Measurements from ENCODE around the gene DIS3L2.
"Not testable (repeated sequence)": the region's sequence is repeated elsewhere in the genome, so short reads cannot be mapped to it uniquely, and the experiment has no call there.

DIS3L2 gene

DNA sequence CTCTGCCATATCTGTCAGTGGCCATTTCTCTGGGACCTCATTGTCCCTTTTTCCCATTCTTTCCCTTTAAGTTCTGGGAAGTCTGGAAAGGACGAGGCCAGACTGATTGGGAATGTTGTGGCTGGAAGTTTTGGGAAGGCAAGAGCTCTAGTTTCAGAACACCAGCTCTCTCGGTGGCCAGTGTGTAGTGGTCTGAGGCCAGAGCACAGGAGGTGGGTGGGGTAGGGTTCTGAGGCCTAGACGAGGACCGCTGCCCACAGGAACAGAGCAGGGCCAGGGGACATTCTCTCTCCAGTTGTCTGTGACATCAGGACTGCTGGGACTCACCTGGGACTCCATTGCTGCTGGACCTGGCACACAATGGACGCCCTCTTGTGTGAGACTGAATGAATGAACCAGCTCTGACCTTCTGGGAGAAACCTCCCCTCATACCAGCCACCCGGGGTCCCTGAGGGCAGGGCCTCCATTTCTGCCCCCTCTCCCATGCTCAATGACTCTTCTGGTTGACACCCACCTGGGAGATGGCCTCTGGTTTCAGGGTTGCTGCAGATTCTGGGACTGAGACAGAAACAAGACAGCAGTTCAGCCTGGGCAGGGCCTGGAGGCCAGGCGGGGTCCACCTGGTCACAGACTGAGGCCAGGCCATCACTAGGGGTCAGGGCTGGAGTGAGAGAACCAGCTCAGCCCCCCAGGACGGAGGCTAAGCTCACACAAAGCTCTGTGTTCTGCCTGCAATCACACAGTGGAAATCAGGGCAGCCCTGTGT, 26.9 kb upstream of the DIS3L2 start:
- Mint-ChIP-seq H3K4me3 (no peak overlapping the region), H3K27me3 (peaks cover 14 to 17% of the 10 kb centered on the region in 2 donors), H3K27ac (no peak overlapping the region), H3K36me3 (no peaks in the 10 kb centered on the region), H3K4me1 (peaks cover 10 to 11% of the 10 kb centered on the region in 2 donors), H3K9me3 (no peaks in the 10 kb centered on the region)
- DNase-seq (no peak), ATAC-seq (replicated peaks) (no peak)

DNA sequence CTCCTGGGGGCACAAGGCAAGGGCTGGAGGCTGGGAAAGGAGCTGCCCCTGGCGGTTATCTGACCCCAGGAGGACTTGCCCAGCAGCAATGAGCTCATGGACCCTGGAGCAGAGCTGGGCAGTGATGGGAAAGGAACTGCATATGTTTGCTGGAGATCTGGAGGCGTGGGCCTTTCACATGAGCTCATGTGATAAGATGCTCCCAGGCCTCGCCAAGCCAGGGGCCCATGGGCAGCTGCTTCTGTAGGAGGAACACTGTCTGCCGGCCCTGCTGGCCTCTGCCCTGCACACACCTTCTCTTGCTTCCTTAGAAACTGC, 26.3 kb upstream of the DIS3L2 start:
- no peak for DNase-seq
- no peak overlapping the region for H3K4me3 Mint-ChIP-seq
- peaks cover 10 to 11% of the 10 kb centered on the region in 2 donors for H3K4me1 Mint-ChIP-seq
- no peaks in the 10 kb centered on the region for H3K9me3 Mint-ChIP-seq
- peaks cover 9 to 17% of the 10 kb centered on the region in 2 donors for H3K27me3 Mint-ChIP-seq
- no peak overlapping the region for H3K27ac Mint-ChIP-seq
- no peaks in the 10 kb centered on the region for H3K36me3 Mint-ChIP-seq
- no peak for ATAC-seq (replicated peaks)

DNA sequence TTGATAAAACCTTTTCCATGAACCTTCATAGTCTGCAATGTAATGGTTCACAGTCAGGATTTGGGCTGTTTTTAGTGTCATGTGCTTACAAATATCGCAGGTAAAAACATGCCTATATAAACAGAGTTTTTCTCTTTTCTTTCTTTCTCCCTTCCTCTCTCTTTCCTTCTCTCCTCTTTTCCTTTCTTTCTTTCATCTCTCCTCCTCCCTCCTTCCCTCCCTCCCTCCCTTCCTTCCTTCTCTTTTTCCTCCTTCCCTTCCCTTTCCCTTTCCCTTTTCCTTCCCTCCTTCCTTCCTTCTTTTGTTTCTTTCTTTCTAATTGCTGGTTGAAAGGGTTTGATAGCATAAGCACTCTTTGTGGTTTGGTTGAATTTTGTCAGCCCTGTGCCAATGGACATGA, 25.7 kb upstream of the DIS3L2 start:
- DNase-seq (no peak), ATAC-seq (replicated peaks) (no peak)
- no peak overlapping the region for H3K27ac Mint-ChIP-seq
- H3K4me1 Mint-ChIP-seq: peaks cover 10 to 11% of the 10 kb centered on the region in 2 donors
- H3K4me3 Mint-ChIP-seq: no peak overlapping the region
- H3K36me3 Mint-ChIP-seq: no peaks in the 10 kb centered on the region
- no peaks in the 10 kb centered on the region for H3K9me3 Mint-ChIP-seq
- peaks cover 8 to 13% of the 10 kb centered on the region in 2 donors for H3K27me3 Mint-ChIP-seq

DNA sequence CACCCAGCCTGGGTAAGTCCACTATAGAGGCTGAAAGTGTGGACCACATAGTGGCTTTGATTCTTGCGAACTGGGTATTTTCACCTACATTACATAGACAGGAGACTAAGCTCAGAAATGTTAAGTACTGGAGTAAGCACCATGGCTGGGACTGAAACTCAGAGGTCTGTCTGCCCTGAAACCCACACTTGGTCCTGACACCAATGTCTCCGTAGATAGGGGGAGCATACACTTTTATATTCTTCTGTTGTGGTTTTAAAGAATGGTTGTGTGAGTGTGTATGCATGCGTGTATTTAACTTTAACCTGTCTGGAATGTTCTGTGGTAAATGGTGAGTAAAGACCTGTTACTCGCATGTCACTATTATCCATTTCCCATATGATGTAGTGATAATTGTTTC, 25.0 kb upstream of the DIS3L2 start:
- Mint-ChIP-seq H3K4me1 (peaks cover 10 to 11% of the 10 kb centered on the region in 2 donors), H3K27me3 (peaks cover 8 to 9% of the 10 kb centered on the region in 2 donors), H3K4me3 (no peak overlapping the region), H3K27ac (no peak overlapping the region), H3K9me3 (no peaks in the 10 kb centered on the region), H3K36me3 (no peaks in the 10 kb centered on the region)
- no peak for ATAC-seq (replicated peaks)
- no peak for DNase-seq

DNA sequence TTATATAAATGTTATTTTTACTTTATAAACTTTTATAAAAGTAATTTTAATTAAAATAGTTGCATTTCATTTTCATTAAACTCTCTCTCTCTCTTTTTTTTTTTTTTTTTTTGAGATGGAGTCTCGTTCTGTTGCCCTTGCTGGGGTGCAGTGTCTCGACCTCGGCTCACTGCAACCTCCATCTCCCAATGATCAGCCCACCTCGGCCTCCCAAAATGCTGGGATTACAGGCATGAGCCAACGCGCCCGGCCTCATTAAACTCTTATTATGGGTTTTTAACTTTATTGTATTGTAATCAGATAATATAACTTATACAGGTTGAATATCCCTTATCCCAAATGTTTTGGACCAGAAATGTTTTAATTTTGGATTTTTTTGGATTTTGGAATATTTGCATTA, 24.5 kb upstream of the DIS3L2 start:
- peaks cover 10 to 11% of the 10 kb centered on the region in 2 donors for H3K4me1 Mint-ChIP-seq
- ATAC-seq (replicated peaks) (no peak), DNase-seq (no peak)
- H3K36me3 Mint-ChIP-seq: no peaks in the 10 kb centered on the region
- H3K4me3 Mint-ChIP-seq: no peak overlapping the region
- no peak overlapping the region for H3K27ac Mint-ChIP-seq
- H3K27me3 Mint-ChIP-seq: peaks cover 8 to 9% of the 10 kb centered on the region in 2 donors
- no peaks in the 10 kb centered on the region for H3K9me3 Mint-ChIP-seq

DNA sequence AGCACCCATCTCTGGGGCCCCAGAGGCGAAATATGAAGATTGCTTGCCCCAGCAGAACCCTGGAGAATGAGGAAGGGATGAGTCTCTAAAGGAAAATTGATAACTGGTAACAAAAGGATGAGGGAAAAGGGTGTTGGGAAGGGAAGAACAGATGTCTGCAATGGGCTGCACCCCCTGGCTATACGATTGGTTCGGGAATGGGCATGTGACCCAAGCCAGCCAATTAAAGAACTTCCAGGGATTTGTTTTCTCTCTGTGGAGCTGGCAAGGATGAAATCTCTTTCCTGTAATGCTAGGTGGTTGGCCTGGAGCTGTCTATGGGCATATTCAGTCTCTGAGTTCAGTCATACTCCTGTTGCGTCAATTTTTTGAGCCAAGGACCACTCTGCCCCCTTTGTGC, 22.5 kb upstream of the DIS3L2 start:
- Mint-ChIP-seq H3K4me3 (no peak overlapping the region), H3K27me3 (peaks cover 3 to 5% of the 10 kb centered on the region in 2 donors), H3K27ac (no peak overlapping the region), H3K36me3 (no peaks in the 10 kb centered on the region), H3K4me1 (peaks cover 5 to 6% of the 10 kb centered on the region in 2 donors), H3K9me3 (no peaks in the 10 kb centered on the region)
- DNase-seq (no peak), ATAC-seq (replicated peaks) (no peak)

DNA sequence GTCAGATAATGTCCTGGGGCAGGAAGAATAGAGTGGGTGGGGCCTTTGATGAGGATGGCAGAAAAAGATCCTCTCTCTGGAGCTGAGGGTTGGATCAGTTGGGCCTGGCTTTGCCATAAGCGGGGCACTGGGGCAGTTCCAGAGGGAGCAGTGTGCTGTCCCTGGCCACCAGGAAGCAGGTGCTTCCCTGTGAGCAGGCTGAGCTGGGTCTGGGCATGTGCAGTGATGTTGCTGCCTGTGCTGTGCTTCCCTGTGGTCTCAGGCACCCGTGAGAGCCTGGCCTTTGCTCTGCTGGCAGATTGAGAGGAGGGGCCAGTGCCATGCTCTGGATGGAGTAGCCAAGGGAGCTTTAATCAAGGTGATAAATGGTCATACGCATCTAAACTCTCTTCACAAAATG, 20.7 kb upstream of the DIS3L2 start:
- Mint-ChIP-seq H3K27ac (no peak overlapping the region), H3K36me3 (no peaks in the 10 kb centered on the region), H3K9me3 (no peaks in the 10 kb centered on the region), H3K4me1 (no peaks in the 10 kb centered on the region), H3K27me3 (peaks cover 0 to 4% of the 10 kb centered on the region in 2 donors), H3K4me3 (no peak overlapping the region)
- ATAC-seq (replicated peaks) (no peak), DNase-seq (no peak)

DNA sequence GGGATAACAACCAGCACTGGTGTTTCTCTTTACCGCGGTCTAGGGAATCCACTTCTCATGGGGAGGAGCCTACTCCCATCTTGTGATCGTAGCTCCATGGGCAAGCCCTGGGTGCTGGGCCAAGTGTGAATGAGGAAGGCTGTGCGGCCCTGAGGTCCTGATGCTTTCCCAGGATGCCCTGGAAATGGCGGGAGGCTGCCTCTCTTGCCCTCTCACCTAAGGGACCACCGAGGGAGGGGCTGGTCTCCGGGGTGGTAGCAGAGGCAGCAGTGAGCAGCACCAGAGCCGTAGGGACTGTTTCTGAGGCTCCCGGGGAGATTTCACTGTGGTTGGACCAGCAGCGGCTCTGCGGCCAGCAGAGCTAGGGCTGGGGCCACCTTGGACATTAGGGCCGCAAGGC, 19.8 kb upstream of the DIS3L2 start:
- DNase-seq (no peak), ATAC-seq (replicated peaks) (no peak)
- Mint-ChIP-seq H3K9me3 (no peaks in the 10 kb centered on the region), H3K4me1 (no peaks in the 10 kb centered on the region), H3K36me3 (no peaks in the 10 kb centered on the region), H3K27me3 (peaks cover 0 to 4% of the 10 kb centered on the region in 2 donors), H3K27ac (no peak overlapping the region), H3K4me3 (no peak overlapping the region)

DNA sequence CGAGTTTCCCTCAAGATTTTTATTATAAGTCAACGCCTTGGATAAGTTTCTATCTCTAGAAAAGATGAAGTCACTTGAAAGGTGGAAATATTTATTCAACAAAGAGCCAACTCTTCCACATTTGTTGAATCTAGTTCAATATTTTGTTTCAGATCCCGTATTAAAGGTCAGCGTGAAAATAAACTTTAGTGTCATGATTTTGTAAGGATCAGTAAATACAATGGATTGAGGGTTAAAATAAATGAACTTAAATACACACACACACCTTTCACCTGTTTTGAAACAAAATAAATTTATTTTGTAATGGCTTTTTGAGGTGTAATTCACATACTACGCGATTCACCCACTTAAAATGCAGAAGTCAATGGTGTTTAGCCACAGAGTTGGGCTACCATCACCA, 19.3 kb upstream of the DIS3L2 start:
- no peak overlapping the region for H3K4me3 Mint-ChIP-seq
- no peak overlapping the region for H3K27ac Mint-ChIP-seq
- no peaks in the 10 kb centered on the region for H3K9me3 Mint-ChIP-seq
- peaks cover 0 to 4% of the 10 kb centered on the region in 2 donors for H3K27me3 Mint-ChIP-seq
- no peaks in the 10 kb centered on the region for H3K4me1 Mint-ChIP-seq
- ATAC-seq (replicated peaks): no peak
- DNase-seq: no peak
- H3K36me3 Mint-ChIP-seq: no peaks in the 10 kb centered on the region

DNA sequence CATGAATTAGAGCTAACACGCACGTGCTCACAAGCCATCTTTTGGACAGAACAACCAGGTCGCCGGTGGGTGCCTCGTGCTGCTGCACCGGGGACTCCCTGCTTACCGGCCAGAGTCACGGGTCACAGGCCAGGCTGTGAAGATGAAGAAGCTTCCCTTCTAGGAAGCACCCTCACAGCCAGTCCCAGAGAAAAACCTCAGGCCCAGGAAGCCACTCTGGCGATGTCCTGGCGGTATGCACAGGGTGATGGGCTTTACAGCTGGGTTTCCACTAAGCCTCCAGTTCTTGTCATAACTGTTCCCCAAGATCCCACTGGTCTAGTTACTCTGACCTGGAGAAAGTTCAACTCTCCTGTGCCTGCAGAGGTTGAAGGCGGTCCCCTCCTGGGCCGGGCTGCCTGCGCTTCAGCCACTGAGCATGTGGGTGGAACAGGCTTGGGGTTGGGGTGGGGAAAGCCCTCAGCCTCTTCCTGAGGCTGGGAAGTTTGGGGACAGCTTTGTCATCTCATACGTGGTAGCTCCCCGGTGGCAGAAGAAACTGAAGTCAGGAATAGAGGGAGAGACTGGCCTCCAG, 15.2 kb upstream of the DIS3L2 start:
- DNase-seq (no peak), ATAC-seq (replicated peaks) (no peak)
- Mint-ChIP-seq H3K4me1 (no peaks in the 10 kb centered on the region), H3K36me3 (no peaks in the 10 kb centered on the region), H3K27ac (no peak overlapping the region), H3K27me3 (peaks cover 4 to 5% of the 10 kb centered on the region in 2 donors), H3K9me3 (no peaks in the 10 kb centered on the region), H3K4me3 (no peak overlapping the region)

DNA sequence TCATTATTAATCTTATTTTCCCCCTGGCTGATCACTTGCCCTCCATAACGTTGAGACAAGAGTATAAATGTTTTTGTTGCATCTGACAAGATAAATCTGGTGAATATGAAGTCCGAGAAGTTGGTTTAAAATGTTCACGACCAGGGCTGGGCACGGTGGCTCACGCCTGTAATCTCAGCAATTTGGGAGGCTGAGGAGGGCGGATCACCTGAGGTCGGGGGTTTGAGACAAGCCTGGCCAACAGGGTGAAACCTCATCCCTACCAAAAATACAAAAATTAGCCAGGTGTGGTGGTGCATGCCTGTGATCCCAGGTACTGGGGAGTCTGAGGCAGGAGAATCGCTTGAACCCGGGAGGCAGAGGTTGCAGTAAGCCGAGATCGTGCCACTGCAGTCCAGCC, 14.4 kb upstream of the DIS3L2 start:
- H3K9me3 Mint-ChIP-seq; H3K4me3 Mint-ChIP-seq; ATAC-seq (replicated peaks); H3K36me3 Mint-ChIP-seq; DNase-seq; H3K4me1 Mint-ChIP-seq; H3K27ac Mint-ChIP-seq; H3K27me3 Mint-ChIP-seq: not testable (repeated sequence)

DNA sequence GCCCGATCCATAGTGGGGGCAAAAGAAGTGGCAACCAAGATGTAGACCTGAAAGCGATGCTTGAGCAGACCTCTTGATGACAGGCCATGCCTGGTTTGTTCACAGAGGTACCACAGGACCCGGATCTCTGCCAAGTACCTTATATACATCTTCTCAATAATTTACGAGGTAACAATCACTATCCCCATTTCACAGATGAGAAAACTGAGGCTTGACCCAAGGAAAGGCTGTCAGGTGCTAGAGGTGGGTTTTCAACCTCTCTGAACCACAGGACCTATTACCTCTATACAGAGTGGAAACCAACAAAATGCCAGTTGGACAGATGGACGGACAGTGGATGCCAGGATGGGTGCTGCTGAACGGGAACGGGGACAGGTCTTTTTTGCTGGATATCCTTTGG, 13.8 kb upstream of the DIS3L2 start:
- Mint-ChIP-seq H3K36me3 (no peaks in the 10 kb centered on the region), H3K4me3 (no peak overlapping the region), H3K27ac (no peak overlapping the region), H3K4me1 (no peaks in the 10 kb centered on the region), H3K27me3 (peaks cover 4 to 5% of the 10 kb centered on the region in 2 donors), H3K9me3 (peaks cover 0 to 2% of the 10 kb centered on the region in 2 donors)
- ATAC-seq (replicated peaks) (no peak), DNase-seq (no peak)

DNA sequence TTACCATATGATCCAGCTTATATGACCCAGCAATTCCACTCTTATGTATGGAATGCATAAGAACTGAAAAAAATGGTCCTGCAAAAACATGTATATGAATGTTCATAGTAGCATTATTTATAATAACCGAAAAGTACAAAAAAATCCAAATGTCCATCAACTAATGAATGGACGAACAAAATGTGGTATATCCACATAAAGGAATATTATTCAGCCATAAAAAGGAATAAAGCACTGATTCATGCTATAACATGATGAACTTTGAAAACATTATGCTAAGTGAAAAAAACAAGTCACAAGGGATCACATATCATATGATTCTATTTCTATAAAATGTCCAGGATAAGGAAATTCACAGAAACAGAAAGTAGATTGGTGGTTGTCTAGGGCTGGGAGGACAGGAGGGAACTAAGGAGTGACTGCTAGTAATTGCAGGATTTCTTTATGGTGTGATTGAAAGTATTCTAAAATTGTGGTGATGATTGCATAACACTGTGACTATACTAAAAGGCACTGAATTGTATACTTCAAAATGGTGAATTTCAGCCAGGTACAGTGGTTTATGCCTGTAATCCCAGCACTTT, 10.0 kb upstream of the DIS3L2 start:
- Mint-ChIP-seq H3K4me3 (no peak overlapping the region), H3K9me3 (peaks cover 0 to 2% of the 10 kb centered on the region in 2 donors), H3K4me1 (no peaks in the 10 kb centered on the region), H3K36me3 (no peaks in the 10 kb centered on the region), H3K27ac (no peak overlapping the region), H3K27me3 (peaks cover 10 to 19% of the 10 kb centered on the region in 2 donors)
- no peak for ATAC-seq (replicated peaks)
- DNase-seq: no peak

DNA sequence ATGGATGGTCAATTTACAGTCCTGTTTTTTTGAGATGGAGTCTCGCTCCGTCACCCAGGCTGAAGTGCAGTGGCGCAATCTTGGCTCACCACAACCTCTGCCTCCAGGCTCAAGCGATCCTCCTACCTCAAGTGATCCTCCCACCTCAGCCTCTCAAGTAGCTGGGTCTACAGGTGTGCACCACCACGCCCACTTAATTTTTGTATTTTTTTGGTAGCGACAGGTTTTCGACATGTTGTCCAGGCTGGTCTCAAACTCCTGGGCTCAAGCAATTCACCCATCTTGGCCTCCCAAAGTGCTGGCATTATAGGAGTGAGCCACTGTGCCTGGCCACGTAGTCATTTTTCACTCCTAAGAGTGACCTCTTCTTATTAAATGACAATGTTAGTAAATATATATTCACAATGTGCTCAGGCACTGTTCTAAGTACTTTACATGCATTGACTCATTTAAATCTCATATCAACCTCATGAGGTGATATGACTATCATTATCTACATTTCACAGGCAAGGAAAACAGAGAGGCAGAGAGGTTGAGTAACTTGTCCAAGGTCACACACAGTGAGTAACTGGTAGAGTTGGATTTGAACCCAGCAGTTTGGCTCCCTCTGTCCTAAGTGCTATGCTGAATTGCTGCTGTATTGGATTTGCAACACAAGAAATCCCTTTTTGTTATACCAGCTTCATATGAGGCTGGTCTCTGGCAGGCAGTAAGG, 5.6 kb upstream of the DIS3L2 start:
- ATAC-seq (replicated peaks) (no peak), DNase-seq (no peak)
- Mint-ChIP-seq H3K27me3 (peaks cover 10 to 15% of the 10 kb centered on the region in 2 donors), H3K27ac (no peak overlapping the region), H3K4me3 (no peak overlapping the region), H3K36me3 (peaks cover 2 to 5% of the 10 kb centered on the region in 2 donors), H3K4me1 (peaks cover 3 to 9% of the 10 kb centered on the region in 2 donors), H3K9me3 (peaks cover 0 to 2% of the 10 kb centered on the region in 2 donors)
